Jurkat, Clone E6-1 (cell line): Measurements from ENCODE around the gene PHF23. TPM values are rescaled to one million over a fixed set of nuclear protein-coding genes. Genes with fewer than 3 reads are reported as not detected.

Experiments
- DNase-seq: peaks from one replicate; pipeline ENCODE4 v3.0.0-alpha.2; 2011; ENCODE audit warnings: low read depth, low spot score
- H3K4me3 ChIP-seq: 2 replicates; pipeline ENCODE4 v1.5.1; 2011; ENCODE audit warnings: mild to moderate bottlenecking, low read length, control low read depth, moderate library complexity
- polyA plus RNA-seq: library from polyadenylated mRNA; unstranded; fragments of >200 nt; gene quantifications from one replicate; pipeline ENCODE4 v1.2.1, GENCODE V29; 2012; ENCODE audit warnings: missing spikeins; ENCODE audit not compliant: insufficient read length, insufficient read depth

Gene PHF23
- 56.0 TPM for polyA plus RNA-seq

DNA sequence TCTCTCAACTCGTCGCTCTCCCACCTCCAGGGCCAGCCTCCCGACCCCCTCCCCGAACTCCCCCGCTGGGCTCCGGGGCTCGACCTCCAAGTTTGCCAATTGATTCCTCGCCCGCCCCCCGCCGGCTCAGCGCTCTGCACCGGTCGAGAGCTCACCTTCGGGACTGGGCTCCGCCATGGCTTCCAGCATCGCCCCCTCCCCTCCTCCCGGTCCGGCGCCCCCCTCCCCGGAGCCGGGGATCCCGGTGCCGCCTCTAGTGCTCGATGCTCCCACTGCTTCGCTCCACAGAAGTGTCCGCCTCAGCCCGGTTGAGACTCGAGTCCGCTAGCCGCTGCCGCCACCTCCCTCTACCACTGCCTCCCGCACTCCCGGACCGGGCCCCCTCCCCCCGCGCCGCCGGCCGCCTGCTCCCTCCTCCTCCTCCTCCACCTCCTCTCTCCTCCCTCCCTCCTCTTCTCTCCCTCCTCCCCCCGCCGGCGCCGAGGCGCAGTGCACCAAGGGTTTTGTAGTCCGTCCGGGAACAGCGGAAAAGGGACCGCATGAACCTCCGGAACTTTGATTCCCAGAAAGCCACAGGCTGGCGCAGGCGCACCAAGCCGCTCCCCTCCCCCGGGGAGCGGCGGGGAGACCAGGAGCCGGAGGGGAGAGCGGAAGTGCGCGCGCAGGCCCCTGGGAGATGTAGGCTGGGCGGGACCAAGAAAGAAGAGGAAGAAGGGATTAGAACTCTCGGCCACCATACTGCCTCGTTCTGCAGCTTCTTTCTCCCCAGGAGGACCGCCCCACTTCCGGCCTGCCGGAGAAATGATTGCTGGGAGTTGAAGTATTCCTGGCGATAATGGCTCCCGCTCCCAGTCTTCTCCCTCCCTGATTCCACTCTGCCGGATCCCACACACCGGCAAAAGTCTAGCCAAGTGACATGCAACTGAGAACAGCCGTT lies at the start of gene PHF23:
PHF23 (minus strand) TSS at position 367 of the 937 bp plus-strand sequence; CDS start at position 189, 178 bp downstream.
- H3K4me3 ChIP-seq: peak within 1 kb of the TSS; percentile 98
- peak; percentile 99 for DNase-seq

- no peak overlapping the region for H3K4me3 ChIP-seq
- no peak for DNase-seq
Measured at GRCh38 chr17:7285679-7286078, 46.4 kb upstream of the PHF23 start.

- no peak overlapping the region for H3K4me3 ChIP-seq
- no peak for DNase-seq
Measured at GRCh38 chr17:7284911-7285310, 45.7 kb upstream of the PHF23 start.

DNA sequence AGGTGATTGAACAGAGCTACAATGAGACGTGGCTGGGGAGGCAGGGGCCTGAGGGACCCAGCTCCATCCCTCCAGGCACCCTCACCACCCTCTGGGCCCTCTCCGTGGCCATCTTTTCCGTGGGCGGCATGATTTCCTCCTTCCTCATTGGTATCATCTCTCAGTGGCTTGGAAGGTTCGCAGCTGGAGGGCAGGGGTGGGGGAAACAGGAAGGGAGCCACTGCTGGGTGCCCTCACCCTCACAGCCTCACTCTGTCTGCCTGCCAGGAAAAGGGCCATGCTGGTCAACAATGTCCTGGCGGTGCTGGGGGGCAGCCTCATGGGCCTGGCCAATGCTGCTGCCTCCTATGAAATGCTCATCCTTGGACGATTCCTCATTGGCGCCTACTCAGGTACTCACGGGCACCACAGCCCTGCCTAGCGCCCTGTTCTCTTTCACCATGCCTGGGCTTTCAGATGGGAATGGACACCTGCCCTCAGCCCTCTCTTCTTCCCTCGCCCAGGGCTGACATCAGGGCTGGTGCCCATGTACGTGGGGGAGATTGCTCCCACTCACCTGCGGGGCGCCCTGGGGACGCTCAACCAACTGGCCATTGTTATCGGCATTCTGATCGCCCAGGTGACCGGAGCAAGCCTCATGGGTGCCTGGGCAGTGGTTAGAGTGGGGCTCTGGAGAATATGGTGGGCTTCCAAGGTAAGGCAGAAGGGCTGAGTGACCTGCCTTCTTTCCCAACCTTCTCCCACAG lies 44.4 kb upstream of the PHF23 start:
- no peak for DNase-seq
- no peak overlapping the region for H3K4me3 ChIP-seq

GRCh38 chr17:7282752-7283321 lies 43.6 kb upstream of the PHF23 start:
- no peak for DNase-seq
- H3K4me3 ChIP-seq: no peak overlapping the region

- H3K4me3 ChIP-seq: peak overlapping the region; percentile 54
- DNase-seq: no peak
Measured at GRCh38 chr17:7281953-7282751, 42.9 kb upstream of the PHF23 start.

DNA sequence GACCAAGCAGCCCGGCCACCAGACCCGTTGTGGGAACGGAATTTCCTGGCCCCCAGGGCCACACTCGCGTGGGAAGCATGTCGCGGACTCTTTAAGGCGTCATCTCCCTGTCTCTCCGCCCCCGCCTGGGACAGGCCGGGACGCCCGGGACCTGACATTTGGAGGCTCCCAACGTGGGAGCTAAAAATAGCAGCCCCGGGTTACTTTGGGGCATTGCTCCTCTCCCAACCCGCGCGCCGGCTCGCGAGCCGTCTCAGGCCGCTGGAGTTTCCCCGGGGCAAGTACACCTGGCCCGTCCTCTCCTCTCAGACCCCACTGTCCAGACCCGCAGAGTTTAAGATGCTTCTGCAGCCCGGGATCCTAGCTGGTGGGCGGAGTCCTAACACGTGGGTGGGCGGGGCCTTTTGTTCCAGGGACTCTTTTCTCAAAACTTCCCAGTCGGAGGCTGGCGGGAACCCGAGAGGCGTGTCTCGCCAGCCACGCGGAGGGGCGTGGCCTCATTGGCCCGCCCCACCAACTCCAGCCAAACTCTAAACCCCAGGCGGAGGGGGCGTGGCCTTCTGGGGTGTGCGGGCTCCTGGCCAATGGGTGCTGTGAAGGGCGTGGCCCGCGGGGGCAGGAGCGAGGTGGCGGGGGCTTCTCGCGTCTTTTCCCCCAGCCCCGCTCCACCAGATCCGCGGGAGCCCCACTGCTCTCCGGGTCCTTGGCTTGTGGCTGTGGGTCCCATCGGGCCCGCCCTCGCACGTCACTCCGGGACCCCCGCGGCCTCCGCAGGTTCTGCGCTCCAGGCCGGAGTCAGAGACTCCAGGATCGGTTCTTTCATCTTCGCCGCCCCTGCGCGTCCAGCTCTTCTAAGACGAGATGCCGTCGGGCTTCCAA lies 42.1 kb upstream of the PHF23 start, which contains the start of gene SLC2A4:
SLC2A4 (plus strand) TSS at position 645 of the 879 bp plus-strand sequence; CDS start at position 862, 217 bp downstream.
- DNase-seq: peak; percentile 94
- peak within 1 kb of the TSS; percentile 57 for H3K4me3 ChIP-seq

DNA sequence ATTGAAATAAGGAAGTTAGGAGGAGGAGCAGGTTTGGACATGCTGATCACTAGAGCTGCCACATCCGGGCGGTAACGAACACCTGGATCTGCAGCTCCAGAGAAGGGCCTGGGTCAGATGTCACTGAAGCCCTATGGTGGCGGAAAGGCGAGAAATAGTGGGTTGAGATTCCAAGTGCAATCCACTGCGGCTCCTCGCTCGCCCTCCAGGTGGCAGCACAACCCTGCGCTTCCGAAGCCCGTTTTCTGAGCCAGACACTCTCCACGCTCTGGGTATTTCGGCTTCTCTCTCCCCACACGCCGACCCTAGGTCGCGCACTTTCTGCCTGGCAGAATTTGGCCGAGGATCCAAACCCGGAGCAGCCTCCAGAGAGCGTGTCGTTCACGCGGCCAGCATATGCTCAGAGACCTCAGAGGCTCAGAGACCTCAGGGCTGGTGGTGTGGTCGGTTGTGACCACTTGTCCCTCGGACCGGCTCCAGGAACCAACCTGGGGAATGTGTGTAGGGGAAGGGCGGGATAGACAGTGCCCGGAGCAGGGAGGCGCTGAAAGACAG lies 41.3 kb upstream of the PHF23 start:
- H3K4me3 ChIP-seq: peak overlapping the region; percentile 57
- DNase-seq: peak; percentile 82

DNA sequence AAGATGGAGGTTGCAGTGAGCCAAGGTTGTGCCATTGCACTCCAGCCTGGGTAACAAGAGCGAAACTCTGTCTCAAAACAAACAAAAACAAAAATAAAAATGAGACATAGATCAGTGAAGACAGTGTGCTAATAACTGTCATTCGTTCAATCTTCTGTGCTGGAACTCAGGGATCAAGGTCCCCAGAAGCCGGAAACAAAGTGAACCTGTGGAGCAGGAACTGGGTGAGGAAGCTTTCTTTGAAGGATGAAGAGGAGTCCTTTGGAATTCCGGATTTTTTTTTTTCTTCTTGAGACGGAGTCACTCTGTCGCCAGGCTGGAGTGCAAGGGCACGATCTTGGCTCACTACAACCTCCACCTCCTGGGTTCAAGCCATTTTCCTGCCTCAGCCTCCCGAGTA lies 40.2 kb upstream of the PHF23 start:
- DNase-seq: no peak
- H3K4me3 ChIP-seq: no peak overlapping the region

DNA sequence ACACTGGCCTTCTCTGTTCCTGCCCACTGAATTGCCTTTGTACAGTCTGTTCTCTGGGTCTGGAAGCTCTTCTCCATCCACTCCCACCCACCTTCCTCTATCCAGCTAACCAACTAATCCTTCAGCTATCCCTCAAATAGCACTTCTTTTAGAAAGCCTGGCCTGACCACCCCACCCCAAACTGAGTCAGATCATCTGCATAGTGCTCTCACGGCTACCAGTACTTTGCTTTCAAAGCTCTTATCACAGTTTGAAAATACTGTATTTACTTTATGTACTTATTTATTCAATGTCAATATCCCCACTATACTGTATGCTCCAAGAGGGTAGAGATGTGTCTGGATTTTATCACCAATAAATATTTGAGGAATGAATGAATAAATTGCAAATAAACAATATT lies 27.5 kb upstream of the PHF23 start:
- H3K4me3 ChIP-seq: no peak overlapping the region
- DNase-seq: no peak

- no peak overlapping the region for H3K4me3 ChIP-seq
- no peak for DNase-seq
Measured at GRCh38 chr17:7263801-7264078, 24.5 kb upstream of the PHF23 start.

DNA sequence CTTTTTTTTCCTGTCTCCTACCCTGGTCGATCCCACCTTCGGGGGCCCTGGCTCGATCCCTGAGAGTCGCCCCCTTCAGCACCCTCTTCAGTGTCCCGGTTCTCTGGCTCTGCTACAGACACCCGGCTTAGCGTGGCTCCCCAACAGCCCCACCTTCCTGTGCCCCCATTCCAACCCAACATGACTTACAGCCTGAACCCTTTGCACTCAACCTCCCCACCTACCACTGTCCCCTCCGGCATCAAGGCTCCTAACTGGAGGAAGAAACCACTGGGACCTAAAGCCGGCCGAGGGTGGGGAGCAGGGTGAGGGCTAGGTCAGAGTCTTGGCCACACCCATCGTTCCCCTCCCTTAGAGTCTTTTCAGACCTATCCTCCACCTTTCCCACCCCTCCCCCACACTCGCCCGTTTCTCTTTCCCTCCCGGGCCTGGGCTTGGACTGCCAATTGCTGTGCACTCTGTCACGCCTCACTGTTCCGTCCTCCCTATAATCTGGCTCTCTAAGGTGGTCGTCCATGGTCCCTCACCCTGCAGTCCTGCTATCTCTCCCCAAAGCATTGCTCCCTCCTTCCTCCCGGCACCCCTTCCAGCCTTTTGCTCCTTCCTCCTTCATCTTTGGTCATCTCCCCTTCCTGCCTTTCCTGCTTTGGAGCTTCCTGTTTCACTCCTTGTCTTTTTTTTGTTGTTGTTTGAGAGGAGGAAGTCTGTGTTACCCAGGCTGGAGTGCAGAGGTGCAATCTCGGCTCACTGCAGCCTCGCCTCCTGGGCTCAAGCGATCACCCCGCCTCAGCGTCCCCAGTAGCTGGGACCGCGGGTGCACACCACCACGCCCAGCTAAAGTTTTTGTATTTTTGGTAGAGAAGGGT lies 23.9 kb upstream of the PHF23 start:
- no peak overlapping the region for H3K4me3 ChIP-seq
- DNase-seq: no peak

DNA sequence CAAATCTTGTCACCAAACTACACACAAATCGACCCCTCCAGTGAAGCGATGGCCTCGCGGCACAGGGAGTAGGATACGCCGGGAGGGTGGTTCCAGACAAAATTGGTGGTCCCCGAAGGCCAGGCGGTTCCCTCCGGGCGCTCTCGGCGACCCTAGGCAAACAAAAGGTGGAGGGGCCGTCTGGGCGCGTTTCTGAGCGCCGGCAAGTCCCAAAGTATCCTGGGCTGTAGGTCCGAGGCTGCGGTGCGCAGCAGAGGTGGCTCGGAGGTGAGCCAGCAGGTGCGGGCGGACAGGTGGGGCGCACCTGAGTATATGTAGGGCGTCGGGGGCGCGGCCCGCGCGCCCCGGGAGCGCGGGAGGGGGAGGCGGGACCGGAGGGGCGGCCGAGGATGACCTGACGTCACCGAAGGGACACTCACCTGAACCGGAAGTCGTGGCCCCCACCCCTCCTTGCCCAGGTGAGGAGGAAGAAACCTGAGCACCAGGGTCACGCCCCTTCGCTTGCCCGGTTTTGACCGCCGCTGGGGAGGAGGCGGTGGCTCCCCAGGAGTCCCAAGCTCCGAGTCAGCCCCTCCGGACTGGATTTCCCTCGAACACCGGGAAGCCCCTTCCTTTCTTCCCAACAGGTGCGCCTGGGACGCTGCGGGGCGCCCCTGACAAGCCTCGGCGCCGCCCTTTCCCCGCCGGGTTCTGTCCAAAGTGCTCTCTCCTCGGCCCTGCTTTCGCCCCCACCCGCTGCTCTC lies 23.1 kb upstream of the PHF23 start, which contains the start of gene CLDN7:
CLDN7 (minus strand) TSS at position 287 of the 743 bp plus-strand sequence. CDS start 435 bp downstream, outside the sequence.
- no peak within 1 kb of the TSS for H3K4me3 ChIP-seq
- no peak for DNase-seq

GRCh38 chr17:7261379-7262191 lies 22.3 kb upstream of the PHF23 start:
- H3K4me3 ChIP-seq: no peak overlapping the region
- no peak for DNase-seq

- H3K4me3 ChIP-seq: no peak overlapping the region
- no peak for DNase-seq
Measured at GRCh38 chr17:7260651-7261378, 21.6 kb upstream of the PHF23 start.
